B cell (primary cell): ENCODE measurements around the gene ABCA7. TPM values are rescaled to one million over a fixed set of nuclear protein-coding genes. Genes with fewer than 3 reads are reported as not detected.
A peak's percentile ranks its signal among the peaks of the same experiment; 100 is the strongest.

Source experiments
- ATAC-seq: fragments of 200-7000 bp; cut with Tn5 transposase; one replicate; pipeline ENCODE4 v1.10.0; 2021; ENCODE audit warnings: low read depth, mild to moderate bottlenecking, moderate number of reproducible peaks, moderate library complexity
- CTCF ChIA-PET: fragments of 350-600 bp; sonication (Branson Sonifier 250); formaldehyde crosslinking; loops from one replicate; lab custom pipeline; 2021; ENCODE audit warnings: antibody characterized with exemption, inconsistent platforms; lab: Charles Lee
- POLR2A ChIA-PET: fragments of 350-600 bp; sonication (Branson Sonifier 250); formaldehyde crosslinking; loops from one replicate; lab custom pipeline; 2021; ENCODE audit warnings: antibody characterized with exemption; lab: Charles Lee
- DNase-seq: peaks from one replicate; pipeline ENCODE4 v3.0.0; 2013
- H2AFZ ChIP-seq: 2 replicates; pipeline ENCODE4 v1.6.1; 2012; ENCODE audit warnings: mild to moderate bottlenecking, low read depth, low read length; ENCODE audit not compliant: insufficient read depth, poor library complexity, severe bottlenecking
- H3K27ac ChIP-seq, 2 donors: 1 replicate in 1 of 2; 2 replicates in 1 of 2; pipeline ENCODE4 v1.5.1; 2012 to 2013; ENCODE audit warnings: low read length in 2 of 2, mild to moderate bottlenecking in 2 of 2, moderate library complexity in 1 of 2
- H3K27me3 ChIP-seq, 4 experiments: fragments of 200-600 bp in 1 of 4; sonication (generic) in 1 of 4; replicated peaks in 1 of 4; 1 replicate in 2 of 4; 2 replicates in 2 of 4; pipeline versions ENCODE4 v1.6.1 to v1.7.0; 2013 to 2016; ENCODE audit warnings: low read length in 3 of 4, mild to moderate bottlenecking in 2 of 4, mixed read lengths in 1 of 4, moderate library complexity in 1 of 4; ENCODE audit not compliant: insufficient read depth in 4 of 4, control insufficient read depth in 3 of 4; ENCODE audit errors: control extremely low read depth in 1 of 4
- H3K36me3 ChIP-seq, 2 experiments: replicated peaks in 1 of 2; 1 replicate in 1 of 2; 2 replicates in 1 of 2; pipeline versions ENCODE4 v1.6.1 to v1.7.1; 2013; ENCODE audit warnings: low read length in 1 of 2; ENCODE audit not compliant: insufficient read depth in 2 of 2, control insufficient read depth in 1 of 2; ENCODE audit errors: control extremely low read depth in 1 of 2, extremely low read depth in 1 of 2
- H3K4me1 ChIP-seq, 2 donors: fragments of 200-600 bp in 1 of 2; sonication (generic) in 1 of 2; 1 replicate in 1 of 2; 2 replicates in 1 of 2; pipeline versions ENCODE4 v1.5.1 to v1.6.1; 2013 to 2017; ENCODE audit warnings: low read length in 2 of 2; ENCODE audit not compliant: control insufficient read depth in 2 of 2, insufficient read depth in 2 of 2
- H3K4me2 ChIP-seq: replicated peaks from 2 replicates; pipeline ENCODE3; 2012; ENCODE audit warnings: mild to moderate bottlenecking, low read depth, low read length; ENCODE audit not compliant: poor library complexity, severe bottlenecking
- H3K4me3 ChIP-seq, 5 experiments: fragments of 200-600 bp in 1 of 5; sonication (generic) in 1 of 5; 1 replicate in 3 of 5; 2 replicates in 2 of 5; pipeline versions ENCODE4 v1.5.1 to v1.7.0; 2011 to 2016; ENCODE audit warnings: low read length in 4 of 5, mild to moderate bottlenecking in 4 of 5, low read depth in 2 of 5, control low read depth in 1 of 5, moderate library complexity in 1 of 5; ENCODE audit not compliant: insufficient read depth in 1 of 5; ENCODE audit errors: control extremely low read depth in 1 of 5, extremely low read depth in 1 of 5
- H3K79me2 ChIP-seq: fragments of 200-600 bp; sonication (generic); one replicate; pipeline ENCODE4 v1.6.0; 2016; ENCODE audit warnings: low read length; ENCODE audit not compliant: control insufficient read depth, insufficient read depth
- H3K9ac ChIP-seq: fragments of 200-600 bp; sonication (generic); 2 replicates; pipeline ENCODE4 v1.6.1; 2017; ENCODE audit warnings: mild to moderate bottlenecking, low read length, moderate library complexity
- H3K9me3 ChIP-seq, 3 donors: one replicate each; pipeline versions ENCODE4 v1.6.1 to v1.7.1; 2013; ENCODE audit warnings: low read length in 2 of 3; ENCODE audit not compliant: control insufficient read depth in 2 of 3, insufficient read depth in 1 of 3; ENCODE audit errors: control extremely low read depth in 1 of 3
- H4K20me1 ChIP-seq: 2 replicates; pipeline ENCODE4 v1.6.0; 2012; ENCODE audit warnings: mild to moderate bottlenecking, low read length; ENCODE audit not compliant: insufficient read depth, control insufficient read depth, poor library complexity, severe bottlenecking
- H3K27ac Mint-ChIP-seq: one replicate; pipeline ENCODE4 v1.8.0; 2021; ENCODE audit warnings: mixed read lengths
- H3K27me3 Mint-ChIP-seq: one replicate; pipeline ENCODE4 v1.8.0; 2021; ENCODE audit warnings: mixed read lengths
- H3K4me1 Mint-ChIP-seq: one replicate; pipeline ENCODE4 v1.8.0; 2021; ENCODE audit warnings: mixed read lengths
- H3K4me3 Mint-ChIP-seq: one replicate; pipeline ENCODE4 v1.8.0; 2021; ENCODE audit warnings: mixed read lengths
- H3K9me3 Mint-ChIP-seq: one replicate; pipeline ENCODE4 v1.8.0; 2022; ENCODE audit warnings: mixed read lengths; ENCODE audit not compliant: insufficient read depth
- CTCF ChIP-seq: fragments of 200-600 bp; IDR thresholded peaks from one replicate; pipeline ENCODE4 v1.8.0; 2022; ENCODE audit warnings: antibody characterized with exemption, mild to moderate bottlenecking
- EZH2 ChIP-seq: IDR thresholded peaks from 2 replicates; pipeline ENCODE4 v1.6.1; 2012; ENCODE audit warnings: borderline replicate concordance, low read depth, mild to moderate bottlenecking, moderate library complexity, low read length; ENCODE audit not compliant: insufficient read depth, poor library complexity, severe bottlenecking
- WGBS: methylation state at CpG from one replicate; pipeline ENCODE4 v1.1.5; 2013; ENCODE audit warnings: missing lambda C conversion rate; ENCODE audit not compliant: insufficient coverage; 5-methylcytosine and 5-hydroxymethylcytosine counted together
- intact Hi-C: fragments of 100-400 bp; cut with micrococcal nuclease; formaldehyde crosslinking; loops from one replicate; pipeline ENCODE4 v1.10.0; 2022
- polyA plus RNA-seq: library from polyadenylated mRNA; depleted of rRNA; stranded (reverse); fragments of >200 nt; gene quantifications from 2 replicates; pipeline ENCODE4 v1.2.3, GENCODE V29; 2012
- total RNA-seq, 2 donors: library from RNA; stranded (reverse); fragments of 120-200 nt in 1 of 2; gene quantifications; 1 replicate in 1 of 2; 2 replicates in 1 of 2; pipeline versions ENCODE4 v1.2.3 to v1.2.4, GENCODE V29; 2013 to 2022

The ABCA7 gene
- total and polyA plus RNA-seq, 2 donors (not counting 1 experiment from before 2014, with no cell fraction given) = 192 to 281 TPM

- peak overlapping the region; percentile 70 for H3K4me3 Mint-ChIP-seq
- Histone ChIP-seq H3K27me3 (no peaks in the 10 kb centered on the region), H2AFZ (no peak overlapping the region), H3K4me2 (peak overlapping the region; percentile 8), H3K79me2 (peaks cover 6% of the 10 kb centered on the region), H3K4me1 (peaks cover 16 to 45% of the 10 kb centered on the region in 2 donors), H4K20me1 (peaks cover 33% of the 10 kb centered on the region), H3K36me3 (peaks cover 0 to 37% of the 10 kb centered on the region in 2 experiments), H3K9ac (no peak overlapping the region), H3K9me3 (no peaks in the 10 kb centered on the region), H3K4me3 (no peak overlapping the region), H3K27ac (peak overlapping the region in 1 of 2 donors; percentile 19)
- CTCF ChIA-PET = interaction anchor here (0.6 to 1.3 kb wide), 3 partner anchors 42 to 138 kb away, joined by 3 read pairs; no protein-coding TSS in a partner anchor
- peak overlapping the region; percentile 61 for H3K27ac Mint-ChIP-seq
- POLR2A ChIA-PET = interaction anchor here (0.5 to 1.4 kb wide), 2 partner anchors 20 to 42 kb away, joined by 3 to 6 read pairs; no protein-coding TSS in a partner anchor
- WGBS = 77% methylated on average over 16 of the region's 17 CpGs
- peaks cover 20% of the 10 kb centered on the region for H3K4me1 Mint-ChIP-seq
- TF ChIP-seq CTCF (no peak), EZH2 (no peak)
- H3K27me3 Mint-ChIP-seq = no peaks in the 10 kb centered on the region
- ATAC-seq = no peak
- DNase-seq = peak; percentile 51
- H3K9me3 Mint-ChIP-seq = no peaks in the 10 kb centered on the region
- intact Hi-C loops = no loop called here
These were observed 67.1 kb downstream of the ABCA7 start for GRCh38 chr19:1106841-1107660.
